GM04503 (cell line): Measurements from ENCODE around the gene TRIM15.

Source experiments
- DNase-seq: peaks from one replicate; pipeline ENCODE4 v3.0.0-alpha.2; 2012; ENCODE audit warnings: low read depth

The TRIM15 gene

GRCh38 chr6:30145818-30146217 lies 17.5 kb upstream of the TRIM15 start:
- DNase-seq: no peak

- DNase-seq: no peak
Observed at GRCh38 chr6:30147096-30147495, 16.2 kb upstream of the TRIM15 start.

GRCh38 chr6:30149234-30149633 lies 14.1 kb upstream of the TRIM15 start:
- DNase-seq: no peak

GRCh38 chr6:30149858-30150550 lies 13.3 kb upstream of the TRIM15 start:
- no peak for DNase-seq

- no peak for DNase-seq
Observed at GRCh38 chr6:30150671-30151395, 12.5 kb upstream of the TRIM15 start.

- DNase-seq: no peak
Observed at GRCh38 chr6:30151580-30151979, 11.8 kb upstream of the TRIM15 start.

- DNase-seq: no peak
Observed at GRCh38 chr6:30152016-30152673, 11.2 kb upstream of the TRIM15 start.

- DNase-seq: no peak
Observed at GRCh38 chr6:30152910-30153610, 10.3 kb upstream of the TRIM15 start.

- no peak for DNase-seq
Observed at GRCh38 chr6:30154061-30154460, 9.3 kb upstream of the TRIM15 start.

- peak; percentile 76 for DNase-seq
Observed at GRCh38 chr6:30154709-30155519, 8.4 kb upstream of the TRIM15 start.

GRCh38 chr6:30155520-30156261 lies 7.7 kb upstream of the TRIM15 start:
- no peak for DNase-seq

- DNase-seq: no peak
Observed at GRCh38 chr6:30156262-30156599, 7.1 kb upstream of the TRIM15 start.

GRCh38 chr6:30156774-30157173 lies 6.6 kb upstream of the TRIM15 start:
- DNase-seq: no peak

GRCh38 chr6:30157581-30157980 lies 5.8 kb upstream of the TRIM15 start:
- no peak for DNase-seq

GRCh38 chr6:30157999-30158398 lies 5.3 kb upstream of the TRIM15 start:
- DNase-seq: no peak

GRCh38 chr6:30158475-30159040 lies 4.8 kb upstream of the TRIM15 start:
- no peak for DNase-seq

GRCh38 chr6:30160008-30160784 lies 3.1 kb upstream of the TRIM15 start:
- DNase-seq: no peak

- DNase-seq: no peak
Observed at GRCh38 chr6:30160785-30161531, 2.4 kb upstream of the TRIM15 start, which contains the start of gene TRIM10. Gene TRIM10 (minus strand): TSS chr6:30161211. CDS start chr6:30160858, 353 bp downstream.
